Erythroblast (primary cell): Measurements from ENCODE around the gene CD83.

Experiments
- GATA1 ChIP-seq: IDR thresholded peaks from 2 replicates; pipeline ENCODE4 v1.6.1; 2011; ENCODE audit warnings: low read depth, mild to moderate bottlenecking, control low read depth, low read length, moderate library complexity
- POLR2A ChIP-seq: IDR thresholded peaks from 2 replicates; pipeline ENCODE4 v1.6.1; 2011; ENCODE audit warnings: mild to moderate bottlenecking, low read length

DNA sequence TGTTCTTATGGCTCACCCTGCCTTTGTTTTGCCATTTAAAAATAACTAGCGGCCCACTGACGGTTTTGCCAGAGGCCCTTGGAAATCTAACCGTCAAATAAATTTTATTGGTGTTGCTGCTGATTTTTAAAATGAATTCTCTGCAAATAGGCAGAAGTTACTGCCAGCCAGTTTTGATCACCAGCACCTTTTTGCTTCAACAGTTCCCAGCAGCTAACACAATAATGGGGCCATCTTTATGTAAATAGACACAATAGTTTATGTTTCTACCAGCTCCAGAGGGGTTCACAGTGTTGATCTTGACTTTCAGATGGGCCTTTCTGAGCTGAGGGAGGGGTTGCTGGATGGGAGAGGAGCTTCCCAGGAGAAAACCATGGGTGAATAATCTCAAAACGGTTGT is 11.2 kb downstream of the CD83 start:
- no peak for TF ChIP-seq POLR2A
- TF ChIP-seq GATA1 = no peak
